Pulmonary artery endothelial cell (primary cell): ENCODE measurements around the gene DAAM1. TPM values are rescaled to one million over a fixed set of nuclear protein-coding genes. Genes with fewer than 3 reads are reported as not detected.

ENCODE experiments used
- DNase-seq: peaks from one replicate; pipeline ENCODE4 v3.0.0-alpha.2; 2011; ENCODE audit warnings: low read depth, low spot score
- total RNA-seq: library from RNA; depleted of rRNA; stranded (reverse); fragments of >200 nt; gene quantifications from 2 replicates; pipeline ENCODE4 v1.2.3, GENCODE V29; 2014

DAAM1 gene
- total RNA-seq, 1 donor from 2014 or later = 42.7 TPM

GRCh38 chr14:59254911-59255545 lies 66.6 kb downstream of the DAAM1 start:
- DNase-seq = peak; percentile 19

GRCh38 chr14:59256331-59256730 lies 67.9 kb downstream of the DAAM1 start:
- DNase-seq = no peak

- DNase-seq = no peak
These were observed 72.9 kb downstream of the DAAM1 start for GRCh38 chr14:59261334-59261733.

GRCh38 chr14:59262717-59263454 lies 74.4 kb downstream of the DAAM1 start:
- no peak for DNase-seq

GRCh38 chr14:59265808-59266207 lies 77.3 kb downstream of the DAAM1 start:
- no peak for DNase-seq

- DNase-seq = no peak
These were observed 78.6 kb downstream of the DAAM1 start for GRCh38 chr14:59267046-59267445.

- no peak for DNase-seq
These were observed 79.5 kb downstream of the DAAM1 start for GRCh38 chr14:59268011-59268410.

GRCh38 chr14:59268858-59269257 lies 80.4 kb downstream of the DAAM1 start:
- DNase-seq = no peak

GRCh38 chr14:59269466-59269865 lies 81.0 kb downstream of the DAAM1 start:
- DNase-seq = no peak

GRCh38 chr14:59271256-59271655 lies 82.8 kb downstream of the DAAM1 start:
- no peak for DNase-seq

- DNase-seq = no peak
These were observed 83.3 kb downstream of the DAAM1 start for GRCh38 chr14:59271734-59272133.

- DNase-seq = no peak
These were observed 84.2 kb downstream of the DAAM1 start for GRCh38 chr14:59272633-59273032.

GRCh38 chr14:59273737-59274136 lies 85.3 kb downstream of the DAAM1 start:
- DNase-seq = no peak

- DNase-seq = no peak
These were observed 86.5 kb downstream of the DAAM1 start for GRCh38 chr14:59274991-59275391.

- peak; percentile 75 for DNase-seq
These were observed 87.2 kb downstream of the DAAM1 start for GRCh38 chr14:59275668-59276067.

GRCh38 chr14:59276235-59276634 lies 87.8 kb downstream of the DAAM1 start:
- DNase-seq = no peak

- DNase-seq = no peak
These were observed 89.2 kb downstream of the DAAM1 start for GRCh38 chr14:59277659-59278058.

GRCh38 chr14:59278111-59278510 lies 89.6 kb downstream of the DAAM1 start:
- DNase-seq = peak; percentile 68

- no peak for DNase-seq
These were observed 92.5 kb downstream of the DAAM1 start for GRCh38 chr14:59280961-59281360.

GRCh38 chr14:59281609-59282377 lies 93.3 kb downstream of the DAAM1 start:
- no peak for DNase-seq

- DNase-seq = no peak
These were observed 93.9 kb downstream of the DAAM1 start for GRCh38 chr14:59282378-59282765.

GRCh38 chr14:59283361-59283760 lies 94.9 kb downstream of the DAAM1 start:
- no peak for DNase-seq
